ENCODE results near the gene B3GALT5. TPM values are rescaled to one million over a fixed set of nuclear protein-coding genes. Genes with fewer than 3 reads are reported as not detected.
"Not testable (repeated sequence)": the region's sequence is repeated elsewhere in the genome, so short reads cannot be mapped to it uniquely, and the experiment has no call there.

B3GALT5 gene
- total RNA-seq, 1 donor from 2014 or later: 0.25 TPM

GRCh38 chr21:39686646-39687468, 74.1 kb downstream of the B3GALT5 start:
- Mint-ChIP-seq H3K4me1 (ENCODE audit: low read depth, unreplicated experiment) (no peaks in the 10 kb centered on the region), H3K4me3 (ENCODE audit: unreplicated experiment) (no peak overlapping the region), H3K27me3 (ENCODE audit: unreplicated experiment) (no peaks in the 10 kb centered on the region), H3K27ac (ENCODE audit: unreplicated experiment) (no peak overlapping the region), H3K9me3 (ENCODE audit: unreplicated experiment) (no peaks in the 10 kb centered on the region), H3K36me3 (ENCODE audit: unreplicated experiment) (no peaks in the 10 kb centered on the region)
- TF ChIP-seq, protein P1, sequence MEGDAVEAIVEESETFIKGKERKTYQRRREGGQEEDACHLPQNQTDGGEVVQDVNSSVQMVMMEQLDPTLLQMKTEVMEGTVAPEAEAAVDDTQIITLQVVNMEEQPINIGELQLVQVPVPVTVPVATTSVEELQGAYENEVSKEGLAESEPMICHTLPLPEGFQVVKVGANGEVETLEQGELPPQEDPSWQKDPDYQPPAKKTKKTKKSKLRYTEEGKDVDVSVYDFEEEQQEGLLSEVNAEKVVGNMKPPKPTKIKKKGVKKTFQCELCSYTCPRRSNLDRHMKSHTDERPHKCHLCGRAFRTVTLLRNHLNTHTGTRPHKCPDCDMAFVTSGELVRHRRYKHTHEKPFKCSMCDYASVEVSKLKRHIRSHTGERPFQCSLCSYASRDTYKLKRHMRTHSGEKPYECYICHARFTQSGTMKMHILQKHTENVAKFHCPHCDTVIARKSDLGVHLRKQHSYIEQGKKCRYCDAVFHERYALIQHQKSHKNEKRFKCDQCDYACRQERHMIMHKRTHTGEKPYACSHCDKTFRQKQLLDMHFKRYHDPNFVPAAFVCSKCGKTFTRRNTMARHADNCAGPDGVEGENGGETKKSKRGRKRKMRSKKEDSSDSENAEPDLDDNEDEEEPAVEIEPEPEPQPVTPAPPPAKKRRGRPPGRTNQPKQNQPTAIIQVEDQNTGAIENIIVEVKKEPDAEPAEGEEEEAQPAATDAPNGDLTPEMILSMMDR (IDR thresholded peaks at IDR 0.05; ENCODE audit: partially characterized antibody, unreplicated experiment): no peak
- no peak for DNase-seq

DNA sequence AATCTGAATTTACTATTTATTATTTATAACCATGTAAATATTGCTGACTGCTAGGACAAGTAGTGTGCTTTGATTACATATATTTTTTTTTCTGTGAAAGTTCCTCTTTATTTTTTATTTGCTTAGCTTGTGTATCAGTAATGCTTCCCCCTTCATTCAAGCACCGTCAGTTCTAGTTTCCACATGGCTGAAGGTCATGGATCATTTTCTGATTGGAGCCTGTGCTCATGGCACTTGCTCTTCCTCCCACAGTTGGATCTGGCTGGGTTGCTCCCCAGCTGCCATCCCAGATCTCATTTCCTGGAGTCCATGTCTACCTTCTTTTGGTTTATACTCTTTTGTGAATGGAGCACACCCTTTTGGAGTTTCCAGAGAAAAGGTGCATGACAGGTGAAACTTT, 75.3 kb downstream of the B3GALT5 start:
- no peaks in the 10 kb centered on the region for H3K27me3 Mint-ChIP-seq (ENCODE audit: unreplicated experiment)
- no peak for DNase-seq
- no peak overlapping the region for H3K27ac Mint-ChIP-seq (ENCODE audit: unreplicated experiment)
- H3K36me3 Mint-ChIP-seq (ENCODE audit: unreplicated experiment): no peaks in the 10 kb centered on the region
- no peaks in the 10 kb centered on the region for H3K9me3 Mint-ChIP-seq (ENCODE audit: unreplicated experiment)
- TF ChIP-seq, protein P1 (IDR thresholded peaks at IDR 0.05; ENCODE audit: partially characterized antibody, unreplicated experiment): no peak
- H3K4me3 Mint-ChIP-seq (ENCODE audit: unreplicated experiment): no peak overlapping the region
- no peaks in the 10 kb centered on the region for H3K4me1 Mint-ChIP-seq (ENCODE audit: low read depth, unreplicated experiment)

- H3K36me3 Mint-ChIP-seq (ENCODE audit: unreplicated experiment); H3K4me1 Mint-ChIP-seq (ENCODE audit: low read depth, unreplicated experiment); H3K9me3 Mint-ChIP-seq (ENCODE audit: unreplicated experiment); H3K27ac Mint-ChIP-seq (ENCODE audit: unreplicated experiment); H3K4me3 Mint-ChIP-seq (ENCODE audit: unreplicated experiment); H3K27me3 Mint-ChIP-seq (ENCODE audit: unreplicated experiment); DNase-seq: not testable (repeated sequence)
These were observed 77.1 kb downstream of the B3GALT5 start for GRCh38 chr21:39689860-39690259.

- no peaks in the 10 kb centered on the region for H3K9me3 Mint-ChIP-seq (ENCODE audit: unreplicated experiment)
- TF ChIP-seq, protein P1 (IDR thresholded peaks at IDR 0.05; ENCODE audit: partially characterized antibody, unreplicated experiment): no peak
- DNase-seq: no peak
- H3K4me1 Mint-ChIP-seq (ENCODE audit: low read depth, unreplicated experiment): no peaks in the 10 kb centered on the region
- H3K4me3 Mint-ChIP-seq (ENCODE audit: unreplicated experiment): no peak overlapping the region
- H3K36me3 Mint-ChIP-seq (ENCODE audit: unreplicated experiment): no peaks in the 10 kb centered on the region
- H3K27ac Mint-ChIP-seq (ENCODE audit: unreplicated experiment): no peak overlapping the region
- H3K27me3 Mint-ChIP-seq (ENCODE audit: unreplicated experiment): no peaks in the 10 kb centered on the region
These were observed 77.7 kb downstream of the B3GALT5 start for GRCh38 chr21:39690454-39690853.

GRCh38 chr21:39694750-39695149, 82.0 kb downstream of the B3GALT5 start:
- Mint-ChIP-seq H3K4me1 (ENCODE audit: low read depth, unreplicated experiment) (no peaks in the 10 kb centered on the region), H3K27ac (ENCODE audit: unreplicated experiment) (no peak overlapping the region), H3K9me3 (ENCODE audit: unreplicated experiment) (no peaks in the 10 kb centered on the region), H3K4me3 (ENCODE audit: unreplicated experiment) (no peak overlapping the region), H3K36me3 (ENCODE audit: unreplicated experiment) (no peaks in the 10 kb centered on the region), H3K27me3 (ENCODE audit: unreplicated experiment) (no peaks in the 10 kb centered on the region)
- no peak for DNase-seq
- TF ChIP-seq, protein P1 (IDR thresholded peaks at IDR 0.05; ENCODE audit: partially characterized antibody, unreplicated experiment): no peak

All from glutamatergic neuron (in vitro differentiated cells).